Measurements from ENCODE around the gene PTPRJ. TPM values are rescaled to one million over a fixed set of nuclear protein-coding genes. Genes with fewer than 3 reads are reported as not detected.

Gene PTPRJ
- total RNA-seq, 1 donor from 2014 or later = 22.9 TPM

GRCh38 chr11:48088682-48089050 lies 108.3 kb downstream of the PTPRJ start:
- Histone ChIP-seq H3K9ac (ENCODE audit: low read length) (no peak overlapping the region), H3K4me1 (ENCODE audit: insufficient read depth, low read length) (peaks cover 7% of the 10 kb centered on the region), H3K27me3 (ENCODE audit: insufficient read depth, low read length) (no peaks in the 10 kb centered on the region), H3K4me3 (ENCODE audit: insufficient read depth, low read depth, low read length) (no peak overlapping the region), H3K79me2 (ENCODE audit: insufficient read depth, low read length) (peaks cover 59% of the 10 kb centered on the region), H3K4me2 (ENCODE audit: low read length) (no peak overlapping the region), H3K36me3 (ENCODE audit: insufficient read depth, low read length) (no peaks in the 10 kb centered on the region), H2AFZ (ENCODE audit: low read depth, low read length) (no peak overlapping the region), H3K27ac (ENCODE audit: low read depth, low read length) (no peak overlapping the region), H3K9me3 (ENCODE audit: insufficient read depth, low read depth, low read length) (no peaks in the 10 kb centered on the region), H4K20me1 (ENCODE audit: insufficient read depth, low read length) (peaks cover 58% of the 10 kb centered on the region)
- FAIRE-seq (no peak), DNase-seq (ENCODE audit: low read depth) (no peak)
- peaks cover under 1% of the 10 kb centered on the region for H3K4me1 Mint-ChIP-seq (ENCODE audit: low read depth, unreplicated experiment)
- H3K27ac Mint-ChIP-seq (ENCODE audit: unreplicated experiment) = no peak overlapping the region
- no peaks in the 10 kb centered on the region for H3K9me3 Mint-ChIP-seq (ENCODE audit: unreplicated experiment)
- TF ChIP-seq EZH2 (IDR thresholded peaks at IDR 0.05; ENCODE audit: insufficient read depth, low read length) (no peak), CTCF (IDR thresholded peaks at IDR 0.05; ENCODE audit: insufficient read depth, low read depth, low read length) (no peak)
- H3K4me3 Mint-ChIP-seq (ENCODE audit: unreplicated experiment) = no peak overlapping the region
- no peaks in the 10 kb centered on the region for H3K27me3 Mint-ChIP-seq (ENCODE audit: low read depth, unreplicated experiment)
- H3K36me3 Mint-ChIP-seq (ENCODE audit: low read depth, unreplicated experiment) = peaks cover 3% of the 10 kb centered on the region

- no peaks in the 10 kb centered on the region for H3K36me3 ChIP-seq (ENCODE audit: insufficient read depth, low read length)
These were observed 109.8 kb downstream of the PTPRJ start for GRCh38 chr11:48090174-48090573.

More at GRCh38 chr11:48090174-48090573, 109.8 kb downstream of the PTPRJ start:
- no peak overlapping the region for H3K4me3 ChIP-seq (ENCODE audit: insufficient read depth, low read depth, low read length)
- no peak overlapping the region for H2AFZ ChIP-seq (ENCODE audit: low read depth, low read length)
- TF ChIP-seq EZH2 (IDR thresholded peaks at IDR 0.05; ENCODE audit: insufficient read depth, low read length) (no peak), CTCF (IDR thresholded peaks at IDR 0.05; ENCODE audit: insufficient read depth, low read depth, low read length) (no peak)
- H3K27ac ChIP-seq (ENCODE audit: low read depth, low read length) = no peak overlapping the region
- H3K79me2 ChIP-seq (ENCODE audit: insufficient read depth, low read length) = peaks cover 63% of the 10 kb centered on the region
- FAIRE-seq (no peak), DNase-seq (ENCODE audit: low read depth) (no peak)
- H3K4me1 ChIP-seq (ENCODE audit: insufficient read depth, low read length) = peaks cover 10% of the 10 kb centered on the region
- Mint-ChIP-seq H3K27ac (ENCODE audit: unreplicated experiment) (no peak overlapping the region), H3K27me3 (ENCODE audit: low read depth, unreplicated experiment) (no peaks in the 10 kb centered on the region), H3K4me1 (ENCODE audit: low read depth, unreplicated experiment) (peaks cover 5% of the 10 kb centered on the region), H3K36me3 (ENCODE audit: low read depth, unreplicated experiment) (peaks cover 4% of the 10 kb centered on the region), H3K9me3 (ENCODE audit: unreplicated experiment) (no peaks in the 10 kb centered on the region), H3K4me3 (ENCODE audit: unreplicated experiment) (no peak overlapping the region)
- no peaks in the 10 kb centered on the region for H3K9me3 ChIP-seq (ENCODE audit: insufficient read depth, low read depth, low read length)
- no peak overlapping the region for H3K4me2 ChIP-seq (ENCODE audit: low read length)
- peaks cover 73% of the 10 kb centered on the region for H4K20me1 ChIP-seq (ENCODE audit: insufficient read depth, low read length)
- no peaks in the 10 kb centered on the region for H3K27me3 ChIP-seq (ENCODE audit: insufficient read depth, low read length)
- H3K9ac ChIP-seq (ENCODE audit: low read length) = no peak overlapping the region

Measured in astrocyte (in vitro differentiated cells and primary cell).